Inflammatory macrophage treated with lipopolysaccharide for 1 hour (primary cell): ENCODE results near the gene TSPO.
"Not testable (repeated sequence)": the region's sequence is repeated elsewhere in the genome, so short reads cannot be mapped to it uniquely, and the experiment has no call there.

Source experiments
- DNase-seq, 2 donors: peaks; one replicate each; pipeline ENCODE4 v3.0.0-alpha.2; 2020 to 2022

The TSPO gene

GRCh38 chr22:43151251-43152002 lies at the start of gene TSPO:
TSS of gene TSPO (plus strand) at chr22:43151559. CDS start at chr22:43159239, 7,680 bp downstream.
- DNase-seq, result peak; percentile 64 to 65

GRCh38 chr22:43104056-43104625 lies 47.2 kb upstream of the TSPO start:
- peak; percentile 42 to 44 for DNase-seq

DNA sequence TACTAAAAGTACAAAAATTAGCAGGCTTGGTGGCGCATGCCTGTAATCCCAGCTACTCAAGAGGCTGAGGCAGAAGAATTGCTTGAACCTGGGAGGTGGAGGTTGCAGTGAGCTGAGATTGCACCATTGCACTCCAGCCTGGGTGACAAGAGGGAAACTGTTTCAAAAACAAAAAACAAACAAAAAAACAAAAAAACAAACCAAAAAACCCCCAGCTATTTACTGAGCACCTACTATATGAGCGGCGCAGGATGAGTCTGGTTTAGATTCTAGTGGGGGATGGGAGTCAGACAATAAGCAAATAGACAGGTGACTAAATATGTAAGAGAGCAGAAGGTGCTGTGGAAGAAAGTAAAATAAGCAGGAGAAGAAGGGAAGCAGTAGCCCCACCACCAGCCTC lies 46.4 kb upstream of the TSPO start:
- DNase-seq, result not testable (repeated sequence)

- no peak for DNase-seq
Observed at GRCh38 chr22:43106302-43106701, 45.1 kb upstream of the TSPO start.

GRCh38 chr22:43109511-43109910 lies 41.8 kb upstream of the TSPO start:
- DNase-seq, result no peak

DNA sequence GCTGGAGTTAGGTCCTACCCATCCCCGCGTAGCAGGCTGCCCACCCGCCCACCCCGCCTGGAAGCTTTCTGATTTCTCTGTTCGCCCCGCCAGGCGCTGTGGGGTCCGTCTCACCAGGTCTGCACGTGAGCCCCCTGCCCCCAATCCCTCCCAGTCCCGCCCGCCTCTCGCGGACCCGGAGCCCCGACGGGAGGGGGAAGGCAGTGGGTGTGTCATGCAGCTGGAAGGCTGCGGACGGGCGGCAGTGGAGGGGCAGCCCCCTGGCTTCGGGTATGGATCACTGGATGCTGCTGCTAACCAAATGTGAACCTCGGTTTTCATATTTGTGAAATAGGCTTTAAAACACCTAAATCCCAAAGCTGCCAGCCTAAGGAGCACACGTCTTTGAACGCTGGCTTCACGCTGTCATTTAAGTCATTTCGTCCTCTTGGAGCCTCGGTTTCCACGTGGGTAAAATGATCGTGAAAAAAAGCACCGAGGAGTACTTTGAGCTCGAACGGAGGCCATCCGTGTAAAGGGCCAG lies 41.4 kb upstream of the TSPO start:
- no peak for DNase-seq

- peak in 1 of 2 donors; percentile 28 for DNase-seq
Observed at GRCh38 chr22:43110444-43110926, 40.9 kb upstream of the TSPO start, which contains the start of gene BIK. TSS of gene BIK (plus strand) at chr22:43110750. CDS start at chr22:43124023, 13,273 bp downstream.

DNA sequence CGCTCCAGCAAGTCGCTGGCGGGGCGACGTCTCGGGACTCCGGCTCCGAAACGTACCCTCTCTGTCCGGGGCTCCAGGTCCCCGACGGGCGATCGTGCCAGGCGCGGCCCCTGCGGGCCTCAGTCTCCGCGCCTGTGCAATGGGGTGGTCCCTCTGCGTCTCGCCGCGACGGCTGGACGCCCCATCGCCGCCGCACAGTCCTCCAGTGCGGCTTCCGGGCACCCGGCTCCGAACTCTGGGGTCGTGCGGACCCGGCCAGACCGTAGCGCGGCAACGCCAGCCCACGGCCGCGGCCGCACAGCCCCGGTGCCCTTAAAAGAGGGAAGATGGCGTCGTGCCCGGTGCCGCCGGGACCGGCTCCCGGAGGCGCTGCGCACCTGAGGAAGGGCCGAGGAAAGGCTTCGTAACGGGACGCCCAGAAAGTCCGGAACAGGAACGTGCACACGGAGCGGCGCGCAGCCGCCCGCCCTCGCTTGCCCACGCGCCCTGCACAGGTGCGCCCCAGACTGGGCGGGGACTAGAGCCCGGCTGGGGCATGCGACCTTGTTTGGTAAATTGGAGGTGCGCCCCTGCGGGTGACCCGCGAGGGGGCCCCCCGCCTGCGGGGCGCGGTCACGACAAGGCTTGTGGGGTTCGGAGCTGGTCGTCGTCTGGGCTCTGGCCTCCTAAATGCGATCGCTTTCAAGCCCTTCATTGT lies 40.3 kb upstream of the TSPO start:
- no peak for DNase-seq

DNA sequence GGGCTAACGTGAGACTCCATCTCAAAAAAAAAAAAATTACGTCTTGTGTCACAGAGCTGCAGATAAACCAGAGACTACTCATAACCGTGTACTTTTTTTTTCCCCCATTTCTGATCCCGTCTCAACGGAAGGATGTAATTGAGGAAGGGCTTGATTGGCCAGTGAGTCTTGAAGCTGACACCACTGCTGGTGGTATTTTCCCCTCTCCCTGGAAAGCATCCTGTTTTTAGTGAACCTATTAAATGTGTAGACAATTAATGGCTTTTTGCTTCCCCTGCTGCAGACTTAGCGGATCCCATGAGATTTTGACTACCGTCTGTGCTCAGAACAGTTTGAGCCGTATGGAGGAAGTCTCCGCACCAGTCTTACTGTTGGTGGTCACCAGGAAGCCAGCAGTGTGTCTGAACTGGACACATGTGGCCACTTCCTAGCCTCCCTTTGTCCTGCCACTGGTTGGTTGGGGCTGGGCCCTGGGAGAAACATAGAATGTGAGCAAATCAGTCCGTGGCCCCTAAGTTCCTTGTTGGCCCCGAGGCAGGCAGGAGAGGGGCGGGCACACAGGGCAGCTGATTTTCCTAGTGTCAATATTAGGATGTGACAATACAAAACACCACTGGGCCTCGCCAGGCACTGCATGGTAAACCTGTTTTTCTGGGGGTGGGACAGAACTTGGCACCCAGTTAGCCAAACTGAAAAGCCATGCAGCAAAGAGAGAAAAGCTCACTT lies 37.7 kb upstream of the TSPO start:
- no peak for DNase-seq

DNA sequence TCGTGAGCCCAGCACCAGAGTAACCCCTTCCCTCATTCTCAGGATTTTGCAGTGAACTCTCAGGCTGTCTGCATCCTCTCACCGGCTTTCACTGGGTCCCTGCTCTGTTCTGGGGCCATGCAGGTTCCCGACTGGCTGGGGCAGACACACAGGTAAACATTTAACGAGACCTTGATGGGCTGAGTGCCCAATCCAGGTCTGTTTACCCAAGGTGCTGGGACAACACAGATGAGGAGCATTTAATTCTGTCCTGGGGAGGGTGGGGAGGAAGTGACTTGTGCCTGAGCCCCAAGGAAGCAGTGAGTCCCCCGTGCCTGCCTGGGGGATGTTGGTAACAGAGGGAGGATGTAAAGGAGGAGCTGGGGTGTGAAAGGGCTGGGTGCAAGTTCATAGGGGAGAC lies 36.4 kb upstream of the TSPO start:
- no peak for DNase-seq

DNA sequence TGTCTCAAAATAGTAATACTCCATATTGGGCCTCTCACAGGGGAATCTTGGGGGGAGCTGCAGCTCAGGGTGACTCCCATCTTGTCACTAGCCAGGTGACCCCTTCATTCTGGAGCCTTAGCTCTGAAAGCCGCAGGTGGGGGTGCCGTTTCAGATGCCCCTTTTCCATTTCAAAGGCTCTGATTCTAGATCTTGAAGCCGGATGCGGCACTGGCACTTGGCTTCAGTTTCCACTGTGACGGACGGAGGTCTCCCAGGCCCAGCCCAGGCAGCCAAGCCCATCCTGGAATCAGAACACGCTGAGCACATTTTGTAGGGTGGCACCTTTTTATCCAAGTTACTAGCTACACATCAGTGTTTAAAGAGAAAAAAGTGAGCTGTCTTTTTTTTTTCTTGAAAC lies 34.4 kb upstream of the TSPO start:
- DNase-seq, result no peak

DNA sequence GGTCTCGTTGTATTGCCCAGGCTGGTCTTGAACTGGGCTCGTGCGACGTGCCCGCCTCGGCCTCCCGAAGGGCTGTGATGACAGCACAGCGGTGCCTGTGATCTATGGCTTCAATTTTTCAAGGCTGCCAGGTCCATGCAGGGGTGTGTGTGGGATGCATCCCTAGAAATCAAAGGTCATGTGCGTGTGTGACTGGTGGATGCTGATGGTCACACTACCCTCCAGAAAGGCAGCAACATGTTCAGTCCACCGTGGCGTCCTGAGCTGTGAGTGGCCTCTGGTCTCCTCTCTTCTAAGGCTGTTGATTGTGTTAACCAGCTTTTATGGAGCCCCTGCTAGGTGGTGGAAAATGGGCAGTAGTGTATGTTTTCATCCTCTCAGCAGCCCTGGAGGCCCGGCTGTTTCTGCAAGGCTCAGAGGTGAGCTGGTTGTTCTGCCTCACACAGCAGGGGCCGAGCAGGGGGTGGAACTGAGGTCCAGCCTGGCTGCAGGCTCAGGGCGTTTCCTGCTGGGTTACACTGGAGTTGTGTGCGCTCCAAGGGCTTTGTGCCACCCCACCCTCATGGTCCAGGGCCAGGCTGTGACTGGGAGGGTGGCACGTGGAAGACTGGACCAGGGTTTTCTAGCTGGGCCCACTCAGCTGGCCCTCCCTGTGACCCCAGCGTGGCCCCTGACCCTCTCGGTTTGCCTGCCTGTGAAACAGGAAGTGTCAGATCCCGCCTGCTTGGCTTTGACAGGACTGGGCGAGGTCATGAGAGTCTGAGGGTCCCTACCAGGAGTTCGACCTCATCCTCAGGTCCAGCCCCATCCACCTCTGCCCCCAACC lies 33.1 kb upstream of the TSPO start:
- peak in 1 of 2 donors; percentile 17 for DNase-seq

- DNase-seq, result no peak
Observed at GRCh38 chr22:43118953-43119458, 32.4 kb upstream of the TSPO start.

GRCh38 chr22:43126501-43127165 lies 24.7 kb upstream of the TSPO start:
- DNase-seq, result peak; percentile 37 to 40

- no peak for DNase-seq
Observed at GRCh38 chr22:43127166-43127908, 24.0 kb upstream of the TSPO start.

DNA sequence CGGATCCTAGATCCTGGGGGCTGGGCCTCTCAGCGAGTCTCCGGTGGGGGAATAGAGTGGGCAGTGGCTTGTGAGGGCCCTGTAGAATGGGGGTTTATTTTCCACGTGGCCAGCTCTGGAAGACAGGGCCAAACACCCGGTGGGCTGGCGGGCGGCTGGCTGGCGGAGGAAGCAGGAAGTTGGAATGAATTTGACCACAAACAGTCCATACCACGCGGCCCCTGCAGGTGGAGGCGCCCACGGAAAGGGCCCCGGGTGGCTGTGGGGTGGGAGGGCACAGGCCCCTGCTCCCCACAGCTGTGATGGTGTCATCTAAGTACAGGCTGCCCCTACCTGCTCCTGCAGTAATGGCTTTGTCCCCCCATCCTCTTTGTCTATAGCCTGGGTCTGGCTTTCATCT lies 23.2 kb upstream of the TSPO start:
- DNase-seq, result no peak

DNA sequence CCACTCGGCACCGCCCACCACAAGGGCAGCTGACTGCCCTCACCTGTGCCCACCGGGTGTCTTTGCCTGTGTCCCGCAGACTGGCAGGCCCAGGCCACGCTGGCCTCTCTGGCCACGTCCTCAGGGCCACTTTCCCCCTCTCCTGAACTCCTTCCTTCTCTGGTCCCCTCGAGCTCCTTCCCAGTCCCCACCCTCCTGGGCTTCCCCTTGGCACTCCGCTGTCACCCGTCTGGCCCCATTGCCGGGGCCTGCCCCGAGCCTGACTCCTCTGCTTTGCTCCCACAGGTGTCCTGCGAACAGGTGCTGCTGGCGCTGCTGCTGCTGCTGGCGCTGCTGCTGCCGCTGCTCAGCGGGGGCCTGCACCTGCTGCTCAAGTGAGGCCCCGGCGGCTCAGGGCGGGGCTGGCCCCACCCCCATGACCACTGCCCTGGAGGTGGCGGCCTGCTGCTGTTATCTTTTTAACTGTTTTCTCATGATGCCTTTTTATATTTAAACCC lies 22.4 kb upstream of the TSPO start:
- no peak for DNase-seq

DNA sequence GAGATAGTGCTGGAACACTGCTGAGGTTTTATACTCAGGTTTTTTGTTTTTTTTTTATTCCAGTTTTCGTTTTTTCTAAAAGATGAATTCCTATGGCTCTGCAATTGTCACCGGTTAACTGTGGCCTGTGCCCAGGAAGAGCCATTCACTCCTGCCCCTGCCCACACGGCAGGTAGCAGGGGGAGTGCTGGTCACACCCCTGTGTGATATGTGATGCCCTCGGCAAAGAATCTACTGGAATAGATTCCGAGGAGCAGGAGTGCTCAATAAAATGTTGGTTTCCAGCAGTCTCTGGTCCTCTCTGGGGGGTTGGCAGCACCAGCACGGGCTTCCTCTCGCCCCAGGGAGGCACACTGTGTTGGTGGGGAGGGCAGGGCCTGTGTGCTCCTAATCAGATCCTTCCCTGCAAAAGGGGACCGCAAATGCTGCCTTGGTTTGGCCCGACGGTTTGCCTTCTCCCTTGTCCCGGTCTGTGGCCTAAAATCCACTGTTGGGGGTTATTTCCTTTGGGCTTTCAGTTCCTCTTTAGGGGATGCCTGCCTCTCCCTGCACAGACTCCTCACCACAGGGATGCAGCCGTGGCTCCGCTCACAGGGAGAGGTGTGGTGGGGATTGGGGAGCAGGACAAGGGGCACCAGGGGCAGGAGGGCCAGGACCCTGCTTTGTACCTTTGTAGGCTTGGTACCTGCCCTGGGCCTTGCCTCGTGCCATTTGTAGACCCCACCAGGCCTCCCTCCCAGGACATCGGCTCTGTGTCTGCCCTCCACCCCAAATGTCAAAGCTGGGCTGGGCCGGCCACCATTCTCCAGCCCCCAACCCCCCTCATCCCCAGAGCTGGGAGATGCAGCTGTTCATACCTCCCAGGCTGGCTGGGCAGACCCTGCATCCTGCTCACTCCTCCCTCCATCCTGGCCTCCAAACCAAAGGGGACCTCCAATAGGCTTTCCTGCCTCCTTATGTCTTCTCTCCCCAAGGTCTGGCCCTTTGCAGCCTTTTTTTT lies 21.6 kb upstream of the TSPO start:
- peak in 1 of 2 donors; percentile 58 for DNase-seq
